ENCODE data around the gene NISCH.

Gene NISCH

GRCh38 chr3:52434491-52435115 lies 20.8 kb upstream of the NISCH start:
- Histone ChIP-seq H3K4me2 (peak overlapping the region; percentile 92), H3K27ac (peak overlapping the region; percentile 35; the same call in 1 of the 2 replicates), H3K27me3 (peaks cover 27% of the 10 kb centered on the region; the same call in 1 of the 2 replicates), H3K36me3 (no peaks in the 10 kb centered on the region), H3K9ac (no peak overlapping the region), H3K9me3 (no peaks in the 10 kb centered on the region), H4K20me1 (peaks cover 27% of the 10 kb centered on the region), H3K4me1 (peaks cover 58% of the 10 kb centered on the region), H3K4me3 (peak overlapping the region; percentile 38)
- no peak for TF ChIP-seq Cebpa-rat (IDR thresholded peaks at IDR 0.05)

GRCh38 chr3:52435246-52436101 lies 19.9 kb upstream of the NISCH start:
- peak overlapping the region; percentile 13; the same call in 1 of the 2 replicates for H3K9ac ChIP-seq
- peak overlapping the region; percentile 38 for H3K4me3 ChIP-seq
- H3K36me3 ChIP-seq: no peaks in the 10 kb centered on the region
- TF ChIP-seq Cebpa-rat (IDR thresholded peaks at IDR 0.05): no peak
- peak overlapping the region; percentile 35; the same call in 1 of the 2 replicates for H3K27ac ChIP-seq
- H4K20me1 ChIP-seq: peaks cover 29% of the 10 kb centered on the region
- peak overlapping the region; percentile 92 for H3K4me2 ChIP-seq
- H3K4me1 ChIP-seq: peaks cover 58% of the 10 kb centered on the region
- H3K9me3 ChIP-seq: no peaks in the 10 kb centered on the region
- H3K27me3 ChIP-seq: peaks cover 30% of the 10 kb centered on the region; the same call in 1 of the 2 replicates

- no peaks in the 10 kb centered on the region for H3K9me3 ChIP-seq
- peak; percentile 58; the same call in 1 of the 2 replicates for TF ChIP-seq Cebpa-rat (IDR thresholded peaks at IDR 0.05)
- H3K27me3 ChIP-seq: peaks cover 34% of the 10 kb centered on the region; the same call in 1 of the 2 replicates
- no peaks in the 10 kb centered on the region for H3K36me3 ChIP-seq
- H3K27ac ChIP-seq: no peak overlapping the region
- H3K4me3 ChIP-seq: no peak overlapping the region
- H3K4me2 ChIP-seq: peak overlapping the region; percentile 92
- peaks cover 56% of the 10 kb centered on the region for H3K4me1 ChIP-seq
- H3K9ac ChIP-seq: no peak overlapping the region
- peaks cover 40% of the 10 kb centered on the region for H4K20me1 ChIP-seq
Measured at GRCh38 chr3:52436500-52437149, 18.8 kb upstream of the NISCH start.

DNA sequence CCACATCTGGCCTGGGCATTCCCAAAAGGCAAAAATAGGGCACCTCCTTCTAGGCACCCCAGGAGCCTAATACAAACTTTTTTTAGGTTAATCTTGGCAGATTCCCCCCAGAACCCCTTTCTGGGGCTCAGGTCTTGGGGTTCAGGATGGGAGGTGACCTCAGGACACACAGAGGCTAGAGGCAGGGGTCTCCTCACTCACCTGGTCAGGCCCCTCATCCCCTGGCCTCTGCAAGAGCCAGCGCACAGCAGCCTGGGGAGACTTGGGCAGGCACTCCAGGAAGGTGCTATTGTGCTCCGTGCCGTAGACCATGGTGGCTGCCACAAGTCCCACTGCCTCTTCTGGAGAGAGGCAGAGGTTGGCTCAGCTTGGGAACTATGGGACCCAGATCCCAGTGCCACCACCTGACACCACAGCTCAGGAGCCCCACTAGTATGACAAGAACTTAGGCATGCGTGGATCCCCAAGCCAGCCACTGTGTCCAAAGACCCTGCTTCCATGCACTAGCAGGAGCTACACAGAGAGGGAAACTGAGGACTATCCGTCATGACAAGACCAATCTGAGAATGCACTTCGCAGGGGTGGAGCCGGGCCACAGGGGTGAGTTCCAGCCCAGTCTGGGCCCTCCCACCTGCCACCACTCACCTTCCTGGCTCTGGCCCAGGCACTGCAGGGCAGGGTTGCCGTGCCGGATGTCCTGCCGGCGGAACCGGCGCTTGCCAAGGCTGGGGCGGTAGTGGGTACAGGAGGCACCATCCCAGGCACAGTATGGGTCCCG lies 17.9 kb upstream of the NISCH start:
- Histone ChIP-seq H3K9ac (no peak overlapping the region; the same call in 1 of the 2 replicates), H3K4me2 (peak overlapping the region; percentile 92), H4K20me1 (peaks cover 49% of the 10 kb centered on the region), H3K9me3 (no peaks in the 10 kb centered on the region), H3K27ac (no peak overlapping the region), H3K27me3 (peaks cover 43% of the 10 kb centered on the region), H3K4me3 (no peak overlapping the region), H3K36me3 (no peaks in the 10 kb centered on the region), H3K4me1 (peaks cover 55% of the 10 kb centered on the region)
- TF ChIP-seq Cebpa-rat (IDR thresholded peaks at IDR 0.05): no peak

DNA sequence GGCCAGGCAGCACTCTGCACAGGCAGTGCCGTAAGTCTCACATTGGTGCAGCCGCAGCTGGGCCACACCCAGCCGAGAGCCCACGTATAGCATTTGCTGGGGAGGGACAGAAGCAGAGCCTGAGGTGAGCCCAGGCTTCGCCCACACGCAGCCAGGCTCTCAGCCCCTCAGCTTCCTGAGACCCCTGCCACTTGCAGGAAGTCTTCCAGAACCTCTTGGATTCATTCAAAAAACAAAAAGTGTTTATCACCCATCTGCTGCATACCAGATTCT lies 17.4 kb upstream of the NISCH start:
- no peaks in the 10 kb centered on the region for H3K9me3 ChIP-seq
- peaks cover 48% of the 10 kb centered on the region for H3K27me3 ChIP-seq
- no peak overlapping the region; the same call in 1 of the 2 replicates for H3K4me2 ChIP-seq
- H4K20me1 ChIP-seq: peaks cover 55% of the 10 kb centered on the region
- no peak overlapping the region for H3K27ac ChIP-seq
- H3K36me3 ChIP-seq: no peaks in the 10 kb centered on the region
- peaks cover 60% of the 10 kb centered on the region for H3K4me1 ChIP-seq
- no peak overlapping the region for H3K4me3 ChIP-seq
- TF ChIP-seq Cebpa-rat (IDR thresholded peaks at IDR 0.05): no peak
- H3K9ac ChIP-seq: no peak overlapping the region

- TF ChIP-seq Cebpa-rat (IDR thresholded peaks at IDR 0.05): no peak
Measured at GRCh38 chr3:52438579-52439425, 16.6 kb upstream of the NISCH start.

DNA sequence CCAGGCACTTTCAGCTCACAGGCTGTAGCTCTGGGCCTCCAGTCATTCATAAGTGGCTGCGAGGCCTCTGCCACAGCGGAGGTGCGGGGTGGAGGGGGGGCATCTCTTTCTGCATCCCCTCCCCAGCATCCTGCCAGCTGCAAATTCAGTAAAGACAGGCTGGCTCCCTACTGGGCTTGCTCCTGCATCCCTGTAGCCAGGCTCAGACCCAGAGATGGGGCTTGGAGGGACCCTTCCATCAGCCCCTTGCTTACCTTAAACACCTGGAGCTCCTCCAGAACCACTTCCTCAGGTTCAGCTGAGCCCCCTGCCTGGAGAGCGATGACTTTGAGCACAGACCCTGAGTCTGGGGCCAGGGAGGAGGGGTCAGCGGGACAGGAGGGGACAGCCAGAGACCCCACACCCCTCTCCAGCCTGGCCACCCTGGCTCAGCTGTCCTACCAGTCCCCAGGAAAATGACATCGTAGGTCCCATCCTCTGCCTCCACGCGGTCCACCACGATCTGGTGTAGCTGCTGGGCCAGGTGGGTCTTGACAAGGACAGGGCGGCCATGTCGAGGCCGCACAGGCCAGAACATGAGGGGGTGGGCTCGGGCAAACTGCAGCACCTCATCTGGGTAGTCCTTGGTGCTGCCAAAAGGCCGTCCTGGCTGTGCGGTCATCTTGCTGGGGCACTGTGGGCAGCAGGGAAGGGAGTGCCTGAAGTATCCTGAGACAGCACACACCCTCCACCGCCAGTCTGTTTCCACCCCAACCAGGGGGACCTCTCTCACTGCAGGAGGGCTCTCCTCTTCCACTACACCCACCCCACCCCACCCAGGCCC lies 15.8 kb upstream of the NISCH start:
- H3K4me3 ChIP-seq: no peak overlapping the region
- no peak overlapping the region for H3K4me2 ChIP-seq
- no peak for TF ChIP-seq Cebpa-rat (IDR thresholded peaks at IDR 0.05)
- H3K27ac ChIP-seq: no peak overlapping the region
- no peaks in the 10 kb centered on the region for H3K36me3 ChIP-seq
- peaks cover 61% of the 10 kb centered on the region for H3K4me1 ChIP-seq
- no peak overlapping the region for H3K9ac ChIP-seq
- H4K20me1 ChIP-seq: peaks cover 70% of the 10 kb centered on the region
- H3K27me3 ChIP-seq: peaks cover 45% of the 10 kb centered on the region
- no peaks in the 10 kb centered on the region for H3K9me3 ChIP-seq

More at GRCh38 chr3:52438579-52439425, 16.6 kb upstream of the NISCH start:
- no peak overlapping the region for H3K9ac ChIP-seq
- H3K27ac ChIP-seq: no peak overlapping the region
- H3K4me1 ChIP-seq: peaks cover 61% of the 10 kb centered on the region
- peaks cover 62% of the 10 kb centered on the region for H4K20me1 ChIP-seq
- H3K27me3 ChIP-seq: peaks cover 47% of the 10 kb centered on the region
- no peak overlapping the region for H3K4me2 ChIP-seq
- no peak overlapping the region for H3K4me3 ChIP-seq
- no peaks in the 10 kb centered on the region for H3K9me3 ChIP-seq
- no peaks in the 10 kb centered on the region for H3K36me3 ChIP-seq

DNA sequence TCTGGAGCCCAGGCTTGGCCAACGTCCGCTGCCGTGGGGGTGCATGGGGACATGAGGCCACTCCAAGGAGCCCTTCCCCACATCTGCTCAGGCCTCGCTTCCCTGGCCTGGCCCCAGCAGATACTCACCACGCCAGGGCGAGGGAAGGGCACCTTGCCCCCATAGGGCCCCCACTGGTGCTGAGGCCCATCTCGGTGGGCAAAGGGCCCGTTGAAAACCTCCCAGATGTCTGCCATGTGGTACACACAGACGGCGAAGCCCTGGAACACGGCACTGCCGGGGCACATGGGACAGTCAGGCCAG lies 15.2 kb upstream of the NISCH start:
- Histone ChIP-seq H3K27ac (no peak overlapping the region), H3K4me3 (no peak overlapping the region), H3K4me2 (no peak overlapping the region), H4K20me1 (peaks cover 76% of the 10 kb centered on the region), H3K27me3 (peaks cover 48% of the 10 kb centered on the region), H3K9me3 (no peaks in the 10 kb centered on the region), H3K9ac (no peak overlapping the region), H3K36me3 (no peaks in the 10 kb centered on the region), H3K4me1 (peaks cover 61% of the 10 kb centered on the region)
- no peak for TF ChIP-seq Cebpa-rat (IDR thresholded peaks at IDR 0.05)

All from BLaER1 (cell line).